NOMO-1 treated with dmso at 0.1 percent for 144 hours (cell line): ENCODE measurements around the gene PPP2R2B.

Experiments
- DNase-seq: peaks from one replicate; lab custom pipeline; 2025; ENCODE audit not compliant: unreplicated experiment; lab: John Stamatoyannopoulos, UW

Gene PPP2R2B

GRCh38 chr5:146788898-146789297 lies 89.7 kb downstream of the PPP2R2B start:
- DNase-seq, result no peak

- DNase-seq, result no peak
Measured at GRCh38 chr5:146785065-146785464, 93.5 kb downstream of the PPP2R2B start.

- no peak for DNase-seq
Measured at GRCh38 chr5:146781157-146781556, 97.4 kb downstream of the PPP2R2B start.

- DNase-seq, result no peak
Measured at GRCh38 chr5:146779211-146779869, 99.2 kb downstream of the PPP2R2B start.

- DNase-seq, result no peak
Measured at GRCh38 chr5:146778795-146779194, 99.8 kb downstream of the PPP2R2B start.

GRCh38 chr5:146778261-146778660 lies 100.3 kb downstream of the PPP2R2B start:
- DNase-seq, result no peak

GRCh38 chr5:146772881-146773466 lies 105.6 kb downstream of the PPP2R2B start:
- DNase-seq, result no peak

- DNase-seq, result no peak
Measured at GRCh38 chr5:146770980-146771379, 107.6 kb downstream of the PPP2R2B start.

- DNase-seq, result no peak
Measured at GRCh38 chr5:146770546-146770945, 108.0 kb downstream of the PPP2R2B start.

- DNase-seq, result no peak
Measured at GRCh38 chr5:146767534-146767933, 111.0 kb downstream of the PPP2R2B start.

GRCh38 chr5:146766013-146766412 lies 112.5 kb downstream of the PPP2R2B start:
- DNase-seq, result no peak

- DNase-seq, result no peak
Measured at GRCh38 chr5:146765089-146765832, 113.3 kb downstream of the PPP2R2B start.

GRCh38 chr5:146762830-146763229 lies 115.7 kb downstream of the PPP2R2B start:
- DNase-seq, result no peak

- DNase-seq, result no peak
Measured at GRCh38 chr5:146761811-146762210, 116.7 kb downstream of the PPP2R2B start.

- no peak for DNase-seq
Measured at GRCh38 chr5:146758938-146759337, 119.6 kb downstream of the PPP2R2B start.

GRCh38 chr5:146758076-146758475 lies 120.5 kb downstream of the PPP2R2B start:
- DNase-seq, result no peak

- DNase-seq, result no peak
Measured at GRCh38 chr5:146756546-146756945, 122.0 kb downstream of the PPP2R2B start.

- no peak for DNase-seq
Measured at GRCh38 chr5:146755793-146756192, 122.8 kb downstream of the PPP2R2B start.

GRCh38 chr5:146754621-146755020 lies 123.9 kb downstream of the PPP2R2B start:
- DNase-seq, result no peak

- DNase-seq, result no peak
Measured at GRCh38 chr5:146753641-146754040, 124.9 kb downstream of the PPP2R2B start.

GRCh38 chr5:146751781-146752401 lies 126.7 kb downstream of the PPP2R2B start:
- no peak for DNase-seq

- DNase-seq, result no peak
Measured at GRCh38 chr5:146751054-146751453, 127.5 kb downstream of the PPP2R2B start.
